Activated effector memory CD4-positive, alpha-beta T cell treated with Interleukin-2 at 50 U/mL for 16 hours (primary cell): ENCODE data around the gene ROMO1.

ENCODE experiments used
- DNase-seq: peaks from one replicate; pipeline ENCODE4 v3.0.0-alpha.2; 2020

Gene ROMO1

DNA sequence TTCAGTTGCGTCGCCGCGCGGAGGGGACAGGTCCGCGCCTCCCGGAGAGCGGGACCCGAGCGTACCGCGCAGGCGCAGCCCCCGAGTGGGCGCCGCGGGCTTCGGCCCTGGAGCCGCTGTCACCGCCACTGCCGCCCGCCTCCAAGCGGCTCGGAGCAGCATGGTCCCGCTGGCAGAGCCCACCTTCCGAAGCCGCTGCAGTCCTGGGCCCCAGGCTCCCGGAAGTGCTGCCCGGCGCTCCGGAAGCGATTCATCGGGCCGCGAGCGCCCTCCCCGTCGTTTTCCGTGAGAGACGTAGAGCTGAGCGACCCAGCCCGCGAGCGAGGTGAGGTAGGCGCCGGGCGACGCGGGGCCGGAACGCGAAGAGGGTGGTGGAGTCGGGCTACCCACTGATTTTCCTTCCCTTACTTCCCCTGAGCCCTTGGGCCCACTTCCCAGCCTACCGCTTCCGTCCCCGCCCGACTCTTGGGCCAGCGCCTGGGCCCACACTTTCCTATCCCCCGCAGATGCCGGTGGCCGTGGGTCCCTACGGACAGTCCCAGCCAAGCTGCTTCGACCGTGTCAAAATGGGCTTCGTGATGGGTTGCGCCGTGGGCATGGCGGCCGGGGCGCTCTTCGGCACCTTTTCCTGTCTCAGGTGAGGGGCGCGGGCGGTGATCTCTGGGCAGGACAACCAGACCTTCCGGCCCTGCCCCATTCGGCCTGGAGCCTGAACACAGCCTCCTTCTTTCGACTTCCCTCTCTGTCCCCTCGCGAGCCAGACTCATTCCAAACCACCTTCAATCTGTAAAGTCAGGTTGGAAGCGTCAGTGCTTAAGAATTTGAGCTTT, at the start of gene ROMO1, which contains the start of gene NFS1:
Gene ROMO1, plus strand, starts transcription at position 279 of the 830 bp plus-strand sequence. Its CDS starts 228 bp downstream, at position 507.
Gene NFS1, minus strand, starts transcription at position 226 of the 830 bp plus-strand sequence. Its CDS starts 64 bp downstream, at position 162.
- DNase-seq, result peak; percentile 80

DNA sequence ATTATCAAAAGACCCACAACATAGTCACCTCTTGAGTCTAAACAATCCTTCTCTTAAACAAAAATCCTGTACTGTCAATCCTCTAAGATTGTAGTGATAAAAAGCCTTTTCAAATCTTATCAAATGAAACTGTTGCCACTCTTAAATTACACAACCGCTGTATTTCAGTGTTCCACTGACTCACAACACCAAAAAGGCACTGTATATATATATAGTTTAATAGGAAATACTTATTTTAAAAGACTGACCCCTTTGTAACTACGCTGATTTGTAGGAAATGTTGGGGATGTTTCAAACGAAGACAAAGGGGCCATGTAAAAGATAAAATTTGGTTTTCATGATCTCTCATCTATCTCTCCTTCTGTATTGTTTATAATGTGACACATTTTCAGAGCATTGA, 48.6 kb upstream of the ROMO1 start:
- DNase-seq, result no peak

DNA sequence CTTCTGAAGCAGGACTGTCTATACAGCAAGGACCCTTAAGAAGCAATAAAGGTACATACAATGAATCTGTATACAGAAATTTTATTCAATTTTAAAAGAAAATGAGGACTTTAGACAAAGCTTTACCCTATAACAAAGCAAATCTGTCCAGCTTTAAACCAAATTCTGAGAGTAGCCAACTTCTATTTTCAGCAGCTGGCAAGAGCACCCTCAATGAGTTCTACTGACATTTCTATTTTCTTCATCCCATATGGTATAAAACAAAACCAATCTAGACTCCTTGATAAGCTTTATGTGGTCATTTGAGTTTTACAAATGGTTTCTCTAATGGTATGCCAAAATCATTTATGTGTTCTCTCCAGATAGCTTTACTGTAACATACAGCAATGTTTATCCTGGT, 47.2 kb upstream of the ROMO1 start:
- DNase-seq, result no peak

DNA sequence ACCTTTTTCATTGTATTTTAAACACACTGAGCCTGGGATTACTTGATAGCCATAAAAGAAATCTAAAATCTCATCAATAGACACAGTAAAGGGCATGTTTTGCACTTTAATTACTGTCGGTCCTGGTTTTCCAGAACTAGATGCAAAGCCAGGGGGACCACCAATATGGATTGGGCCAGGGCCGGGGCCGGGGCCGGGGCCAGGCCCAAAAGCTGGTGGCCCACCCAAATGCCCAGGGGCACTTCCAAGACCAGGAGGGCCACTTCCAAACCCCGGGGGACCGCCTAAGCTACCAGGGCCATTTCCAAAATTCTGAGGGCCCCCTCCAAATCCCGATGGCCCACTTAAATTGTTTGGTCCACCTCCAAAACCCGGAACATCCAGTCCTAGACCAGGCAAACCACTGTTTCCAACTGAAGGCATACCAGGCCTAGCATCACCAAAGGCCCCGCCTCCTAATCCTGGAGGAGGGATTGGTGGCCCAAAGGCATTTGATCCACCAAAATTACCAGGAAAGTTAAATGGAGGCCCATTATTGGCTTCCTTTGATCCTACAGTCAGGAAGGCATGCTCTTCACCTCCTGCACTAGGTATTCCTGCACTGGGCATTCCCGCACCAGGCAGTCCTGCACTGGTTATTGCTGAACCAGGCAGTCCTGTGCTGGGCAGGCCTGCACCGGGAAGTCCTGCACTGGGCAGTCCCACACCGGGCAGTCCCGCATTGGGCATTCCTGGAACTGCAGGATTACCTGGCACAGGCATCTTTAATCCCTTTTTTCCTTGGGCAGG, 46.4 kb upstream of the ROMO1 start:
- DNase-seq, result no peak

DNA sequence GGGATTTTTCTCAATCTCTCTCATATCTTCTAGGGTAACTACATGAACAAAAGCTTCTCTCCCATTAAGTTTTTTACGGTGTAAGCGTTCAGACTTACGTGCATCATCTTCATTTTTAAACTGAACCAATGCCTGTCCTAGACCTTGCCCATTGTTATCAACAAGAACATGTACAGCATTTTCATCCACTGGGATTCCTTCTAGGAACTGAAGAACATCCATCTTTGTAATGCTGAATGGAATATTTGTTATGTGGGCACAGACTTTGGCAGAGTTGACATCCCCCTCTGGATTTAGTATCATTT, 45.8 kb upstream of the ROMO1 start:
- DNase-seq, result no peak

DNA sequence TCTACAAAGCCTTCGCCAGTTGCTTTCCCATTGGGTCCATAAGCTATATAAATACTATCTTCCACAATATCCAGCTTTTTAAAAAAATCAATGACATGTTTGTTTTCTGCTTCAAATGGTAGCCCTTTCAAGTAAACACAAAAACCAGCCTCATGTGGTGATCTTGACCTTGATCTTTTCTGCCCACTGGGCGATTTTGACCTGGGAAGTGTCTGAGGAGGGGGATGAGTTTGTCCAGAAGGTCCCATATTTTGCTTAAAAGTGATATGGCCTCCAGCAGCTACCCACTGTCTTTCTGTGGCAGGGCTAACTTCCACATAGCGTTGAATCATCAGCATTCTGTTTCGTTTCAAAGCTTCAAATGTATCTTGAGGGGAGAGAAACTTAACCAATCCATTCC, 45.3 kb upstream of the ROMO1 start:
- DNase-seq, result no peak

DNA sequence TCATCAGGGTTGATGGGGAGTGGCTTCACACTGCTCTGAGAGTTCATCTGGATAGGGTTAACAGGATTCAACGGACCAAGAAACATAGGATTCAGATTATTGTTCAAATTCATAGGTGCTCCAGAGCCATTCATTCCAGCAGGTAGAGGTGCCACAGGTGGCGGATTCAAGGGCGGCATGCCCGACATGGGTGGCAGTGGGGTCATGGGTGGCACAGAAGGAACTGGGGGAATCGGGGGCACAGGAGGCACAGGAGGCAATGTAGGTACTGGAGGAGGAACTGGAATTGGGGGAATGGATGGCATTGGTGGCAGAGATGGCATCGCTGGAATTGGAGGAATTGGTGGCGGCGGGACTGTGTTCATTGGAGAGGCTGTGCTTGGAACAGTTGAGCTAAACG, 44.8 kb upstream of the ROMO1 start:
- no peak for DNase-seq

DNA sequence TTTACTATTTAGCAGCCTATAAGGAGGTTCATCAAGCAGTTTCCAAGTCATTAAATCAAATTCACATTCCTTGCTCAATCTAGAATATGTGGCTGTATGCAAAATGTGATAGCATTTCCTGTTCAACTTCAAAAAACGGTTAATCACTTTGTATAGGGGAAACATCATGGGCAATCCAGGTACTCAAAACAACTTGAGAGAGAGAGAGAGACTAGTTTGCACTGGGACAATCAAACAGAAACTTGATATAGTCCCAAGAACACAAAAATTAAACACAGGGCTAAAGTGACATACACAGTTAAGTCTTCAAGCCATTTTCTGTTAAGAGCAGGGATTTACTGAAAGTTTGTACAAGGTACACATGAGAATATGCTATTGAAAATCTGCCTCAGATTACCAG, 41.9 kb upstream of the ROMO1 start:
- DNase-seq, result no peak

DNA sequence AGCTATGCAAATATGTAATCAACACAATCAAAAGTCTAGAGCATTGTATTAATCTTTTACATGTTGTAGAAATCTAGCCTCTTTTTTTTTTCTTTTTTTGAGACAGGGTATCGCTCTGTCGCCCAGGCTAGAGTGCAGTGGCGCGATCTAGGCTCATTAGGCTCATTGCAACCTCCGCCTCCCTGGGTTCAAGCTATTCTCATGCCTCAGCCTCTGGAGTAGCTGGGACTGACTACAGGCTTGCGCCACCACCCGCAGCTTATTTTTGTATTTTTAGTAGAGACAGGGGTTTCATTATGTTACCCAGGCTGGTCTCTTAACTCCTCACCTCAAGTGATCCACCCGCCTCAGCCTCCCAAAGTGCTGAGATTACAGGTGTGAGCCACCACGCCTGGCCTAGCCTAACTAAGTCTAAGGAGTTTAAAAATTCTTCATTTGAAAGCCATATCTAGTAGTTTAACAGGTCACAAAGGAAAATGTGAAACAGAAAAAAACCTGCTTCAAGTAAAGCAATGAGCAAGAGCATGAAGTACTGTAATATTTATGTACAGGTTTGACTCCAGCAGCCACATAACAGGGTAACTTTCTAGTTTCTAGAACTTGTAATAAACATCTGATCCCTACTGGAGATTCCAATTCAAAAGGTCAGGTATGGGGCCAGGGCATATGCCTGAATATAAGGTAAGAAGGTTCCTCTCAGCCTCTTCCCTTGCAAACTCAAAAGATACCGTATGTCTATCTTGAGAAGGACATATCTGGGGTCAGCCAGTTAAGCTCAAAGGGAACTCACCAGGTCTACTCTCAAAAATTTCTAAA, 38.9 kb upstream of the ROMO1 start:
- no peak for DNase-seq

DNA sequence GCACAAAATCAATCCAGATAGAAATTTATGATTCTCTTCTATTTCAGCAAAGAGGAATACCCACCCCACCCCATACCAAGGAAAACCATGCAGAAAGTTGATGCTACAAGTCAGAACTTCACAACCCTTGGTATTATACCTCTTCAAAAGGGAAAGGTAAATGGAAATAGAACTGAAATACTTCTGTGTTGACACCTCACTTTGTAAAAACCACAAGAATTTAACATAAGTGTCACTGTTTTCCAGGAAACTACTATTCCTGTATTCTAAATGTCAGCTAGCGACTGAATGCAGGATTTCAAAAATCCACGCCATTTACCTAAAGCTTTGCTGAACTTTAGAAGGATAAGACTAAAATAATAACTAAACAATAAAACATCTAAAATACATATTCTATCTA, 38.2 kb upstream of the ROMO1 start:
- DNase-seq, result no peak

DNA sequence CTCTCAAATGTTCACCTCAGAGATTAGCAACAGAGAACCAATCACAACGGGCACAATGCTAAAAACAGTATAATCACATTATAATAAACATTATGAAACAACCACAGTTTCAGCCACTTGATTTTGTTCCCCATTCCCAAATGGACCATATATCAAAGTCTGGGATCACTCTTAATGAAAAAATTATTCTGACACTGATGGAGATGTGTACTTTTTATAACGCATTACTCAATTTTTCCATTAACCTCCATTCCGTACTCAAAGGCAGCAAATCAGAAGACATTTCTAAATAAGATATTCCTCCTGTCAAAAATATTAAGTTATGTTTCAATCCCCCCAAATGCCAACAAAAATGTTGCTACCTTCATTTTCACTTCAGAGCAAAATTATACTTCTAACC, 37.3 kb upstream of the ROMO1 start:
- no peak for DNase-seq

DNA sequence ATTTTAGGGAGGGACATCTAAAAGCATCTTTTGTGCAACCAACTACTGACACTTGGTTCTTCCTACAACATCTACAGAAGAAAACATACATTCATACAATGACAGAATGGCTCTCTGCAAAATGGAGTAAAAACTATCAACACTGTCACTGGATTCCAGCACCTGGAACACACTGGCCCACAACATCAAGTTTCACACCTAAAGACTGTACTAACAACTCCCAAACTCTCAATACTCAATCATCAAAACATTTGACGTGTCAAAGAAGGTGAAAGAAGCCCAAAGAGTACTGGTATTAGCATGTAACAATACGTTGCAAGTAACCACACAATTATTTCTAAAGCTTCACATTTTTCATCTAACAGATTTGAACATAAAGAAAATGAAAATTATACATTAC, 36.7 kb upstream of the ROMO1 start:
- DNase-seq, result no peak

DNA sequence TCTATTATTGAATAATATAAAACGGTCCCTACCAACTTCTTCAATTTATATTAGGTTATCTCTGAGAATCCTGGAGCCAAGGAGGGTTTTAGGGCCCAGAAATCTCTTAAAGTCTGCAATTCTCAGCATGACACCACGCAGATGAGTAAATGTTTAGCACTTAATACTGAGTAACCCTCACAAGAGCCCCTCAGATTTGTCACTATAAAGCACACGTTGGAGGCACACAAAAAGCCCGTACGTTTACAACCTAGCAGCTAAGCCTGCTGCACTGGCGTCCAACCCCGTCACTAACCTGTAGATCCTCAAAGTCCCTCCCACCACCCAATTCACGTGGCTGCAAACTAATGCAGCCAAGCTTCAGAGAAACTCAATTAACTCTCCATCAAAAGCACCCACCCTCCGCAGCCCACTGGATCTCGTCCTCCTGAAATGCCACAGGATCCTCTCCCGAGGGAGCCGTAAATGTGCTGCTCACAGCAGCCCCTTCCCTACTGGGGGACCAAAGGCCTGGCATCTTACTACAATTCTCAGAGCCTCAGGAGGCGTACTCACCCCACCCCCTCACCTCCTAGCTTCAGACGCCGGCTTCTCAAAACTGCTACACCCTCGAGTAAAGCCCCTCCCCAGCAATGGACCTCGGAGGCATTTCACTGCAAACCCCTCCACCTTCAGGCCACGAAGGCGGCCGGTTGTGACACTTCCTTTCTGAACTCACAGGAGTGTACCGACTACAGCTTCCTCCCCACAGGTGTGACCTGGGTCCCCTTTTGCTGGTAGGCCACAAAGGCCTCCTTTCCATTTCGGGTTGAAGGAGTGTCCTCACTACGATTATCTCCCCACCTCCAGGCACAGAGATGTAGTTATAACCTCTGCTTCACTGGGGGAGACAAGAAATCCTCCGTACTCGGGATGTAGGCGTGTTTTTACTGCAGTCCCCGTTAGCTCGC, 35.4 kb upstream of the ROMO1 start:
- DNase-seq, result peak; percentile 56

DNA sequence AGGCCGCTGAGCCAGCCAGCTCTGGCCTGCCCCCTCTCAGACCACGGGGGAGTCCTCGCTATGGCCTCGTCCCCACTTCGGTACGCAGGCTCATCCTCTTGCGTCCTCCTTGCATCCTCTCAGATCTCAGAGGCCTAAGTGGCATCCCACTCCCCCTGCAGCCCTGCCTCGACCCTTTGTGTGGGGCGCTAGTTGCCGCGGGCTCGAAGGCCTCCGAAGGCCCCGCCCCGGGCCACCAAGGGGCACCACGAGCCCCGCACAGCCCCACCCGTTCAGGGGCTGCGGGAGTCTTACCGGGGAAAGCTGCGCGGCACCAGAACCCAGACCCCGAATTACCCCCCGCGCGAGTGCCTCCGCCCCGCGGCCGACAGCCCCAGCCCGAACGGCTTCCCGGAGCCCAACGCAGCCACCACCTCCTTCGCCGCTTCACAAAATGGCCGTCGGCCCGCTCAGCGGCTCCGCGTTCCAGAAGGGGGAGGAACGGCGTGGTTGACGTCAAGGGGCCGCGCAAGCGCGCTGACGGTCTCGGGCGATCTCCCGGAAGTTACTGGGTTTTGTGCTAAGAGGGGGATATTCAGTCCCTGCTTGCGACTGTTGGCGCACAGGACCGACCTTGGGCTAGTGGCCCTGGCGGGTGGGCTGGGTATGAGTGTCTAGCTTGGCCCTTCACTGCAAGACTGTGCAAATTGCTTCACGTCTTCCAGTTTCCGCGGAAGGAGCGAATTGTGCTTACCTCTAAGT, 34.6 kb upstream of the ROMO1 start, which contains the start of the genes CPNE1 and RBM12:
Gene CPNE1, minus strand, starts transcription at position 435 of the 741 bp plus-strand sequence. CDS start 31,977 bp downstream, outside the sequence.
Gene RBM12, minus strand, starts transcription at position 435 of the 741 bp plus-strand sequence. CDS start 9,578 bp downstream, outside the sequence.
- DNase-seq, result peak; percentile 91

DNA sequence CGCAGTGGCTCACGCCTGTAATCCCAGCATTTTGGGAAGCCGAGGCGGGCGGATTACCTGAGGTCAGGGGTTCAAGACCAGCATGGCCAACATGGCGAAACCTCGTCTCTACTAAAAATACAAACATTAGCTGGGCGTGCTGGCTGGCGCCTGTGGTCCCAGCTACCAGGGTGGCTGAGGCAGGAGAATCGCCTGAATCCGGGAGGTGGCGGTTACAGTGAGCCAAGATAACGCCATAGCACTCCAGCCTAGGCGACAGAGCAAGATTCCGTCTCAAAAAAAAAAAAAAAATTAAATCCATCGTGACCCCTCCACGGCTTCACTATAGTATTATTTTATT, 33.3 kb upstream of the ROMO1 start:
- DNase-seq, result no peak

DNA sequence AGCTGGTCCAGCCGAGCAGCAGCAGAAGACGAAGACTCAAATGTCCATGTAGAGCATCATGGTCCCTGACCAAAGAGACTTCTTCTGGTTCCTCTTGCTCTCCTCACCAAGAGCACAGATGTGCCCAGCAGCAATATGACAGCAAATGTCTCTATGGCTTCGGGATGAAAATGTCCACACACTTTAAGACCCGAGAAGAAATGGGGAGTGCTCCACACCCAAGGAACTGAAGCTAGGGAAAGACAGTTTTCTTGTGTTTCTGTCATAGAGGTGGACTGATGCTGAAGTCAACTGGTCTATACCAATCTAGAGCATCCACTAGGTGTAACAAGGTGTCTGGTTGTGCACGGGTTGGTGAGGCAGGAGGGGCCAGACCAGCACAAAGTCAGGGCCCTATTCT, 30.0 kb upstream of the ROMO1 start:
- DNase-seq, result no peak

DNA sequence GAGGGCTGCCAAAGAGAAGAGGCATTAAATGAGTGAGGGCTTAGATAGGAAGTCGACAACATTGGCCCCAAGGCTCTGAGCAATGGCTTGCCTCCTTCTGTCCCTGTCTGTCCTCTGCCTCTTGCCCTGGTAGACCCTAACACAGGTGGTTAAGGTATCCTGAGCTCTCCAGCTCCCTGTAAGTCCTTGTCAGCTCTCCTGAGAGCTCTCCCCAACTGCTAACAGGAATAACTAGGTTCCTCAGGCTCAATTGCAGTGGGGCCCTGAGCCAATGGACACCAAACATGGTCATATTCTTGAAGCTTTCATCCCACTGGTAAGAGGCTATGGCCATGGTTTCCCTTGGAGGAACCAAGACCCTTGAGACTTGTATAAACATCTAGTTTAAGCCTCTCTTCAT, 29.5 kb upstream of the ROMO1 start:
- no peak for DNase-seq

DNA sequence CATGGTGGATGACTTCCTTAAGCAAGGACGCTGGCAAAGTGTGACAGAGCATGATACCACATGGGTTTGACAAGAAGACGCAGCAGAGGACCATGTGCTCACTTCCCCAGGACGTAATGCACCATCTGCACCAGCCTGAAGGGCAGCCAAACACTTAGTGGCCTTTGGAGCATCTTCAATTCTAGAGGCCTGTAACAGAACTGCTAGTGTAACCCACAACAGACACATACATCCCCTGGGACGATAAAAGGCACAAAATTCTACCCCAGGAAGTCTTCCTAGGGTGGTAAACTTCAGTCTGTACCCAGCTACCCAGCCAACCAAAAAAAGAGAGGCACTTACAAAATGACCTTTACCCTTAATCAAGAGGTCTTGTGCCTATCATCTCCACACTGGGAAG, 25.3 kb upstream of the ROMO1 start:
- no peak for DNase-seq

DNA sequence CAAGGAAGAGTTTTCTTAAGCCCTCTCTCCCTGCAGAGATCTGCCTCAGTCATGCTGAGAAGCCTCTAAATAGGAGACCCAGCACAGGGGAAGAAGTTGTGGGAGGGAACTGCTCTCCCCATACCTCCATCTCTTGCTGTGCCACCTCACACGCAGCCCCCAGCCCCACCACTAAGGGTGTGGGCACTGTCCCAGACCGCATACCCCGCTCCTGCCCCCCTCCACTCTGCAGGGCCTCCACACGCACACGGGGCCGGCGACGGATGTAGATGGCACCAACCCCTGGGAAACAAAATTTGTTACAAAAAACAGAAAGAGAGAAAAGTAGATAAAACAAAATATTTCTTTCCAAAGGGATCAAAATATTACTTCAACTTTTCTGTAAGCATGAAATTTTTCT, 24.3 kb upstream of the ROMO1 start:
- DNase-seq, result no peak

DNA sequence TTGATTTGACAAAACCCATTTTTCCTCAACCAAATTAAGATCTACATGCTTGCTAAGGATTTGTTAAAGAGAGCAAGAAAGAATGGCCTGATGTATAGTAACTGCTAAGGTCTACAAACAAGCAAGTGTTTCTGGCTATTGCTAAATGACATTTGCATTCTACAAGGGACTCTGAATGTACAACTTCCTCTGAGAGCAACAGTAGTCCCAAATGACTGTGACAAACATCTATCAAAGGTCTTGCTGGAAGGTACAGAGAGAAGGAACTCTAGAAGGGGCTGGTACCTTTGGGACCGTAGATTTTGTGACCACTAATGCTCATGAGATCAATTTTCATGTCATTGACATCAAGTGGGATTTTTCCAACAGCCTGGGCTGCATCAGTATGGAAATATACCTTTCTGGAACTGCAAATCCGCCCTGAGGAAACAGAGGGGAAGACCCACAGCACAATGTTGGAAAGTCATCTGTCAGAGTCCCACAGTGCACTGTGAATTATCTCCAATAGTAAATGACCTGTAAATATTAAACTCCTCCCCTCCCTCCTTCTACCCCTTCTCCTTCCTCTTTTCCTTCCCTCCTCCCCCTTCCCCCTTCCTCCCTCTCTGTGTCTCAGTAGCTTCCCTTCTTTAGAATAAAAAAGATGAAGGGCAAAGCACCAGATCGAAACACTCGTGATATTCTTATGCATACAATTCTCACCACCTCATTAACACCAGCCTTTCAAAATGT, 18.6 kb upstream of the ROMO1 start:
- no peak for DNase-seq

DNA sequence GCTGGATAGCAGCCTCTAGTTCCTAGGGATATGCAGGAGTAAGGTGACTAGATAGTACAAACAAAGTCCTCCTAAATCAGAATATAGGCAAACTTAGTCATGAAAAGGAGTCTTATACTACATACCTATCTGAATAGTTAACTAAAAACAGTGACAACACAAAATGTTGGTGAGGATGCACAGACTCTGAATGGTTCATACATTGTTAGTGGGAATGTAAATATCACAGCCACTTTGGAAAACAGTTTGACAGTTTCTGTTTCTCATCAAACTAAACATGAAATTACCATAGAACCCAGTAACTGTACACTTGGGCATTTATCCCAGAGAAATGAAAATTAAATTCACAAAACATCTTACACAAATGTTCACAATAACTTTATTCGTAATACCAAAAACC, 17.2 kb upstream of the ROMO1 start:
- no peak for DNase-seq
